ENCODE measurements around the gene CCDC59.

CCDC59 gene

DNA sequence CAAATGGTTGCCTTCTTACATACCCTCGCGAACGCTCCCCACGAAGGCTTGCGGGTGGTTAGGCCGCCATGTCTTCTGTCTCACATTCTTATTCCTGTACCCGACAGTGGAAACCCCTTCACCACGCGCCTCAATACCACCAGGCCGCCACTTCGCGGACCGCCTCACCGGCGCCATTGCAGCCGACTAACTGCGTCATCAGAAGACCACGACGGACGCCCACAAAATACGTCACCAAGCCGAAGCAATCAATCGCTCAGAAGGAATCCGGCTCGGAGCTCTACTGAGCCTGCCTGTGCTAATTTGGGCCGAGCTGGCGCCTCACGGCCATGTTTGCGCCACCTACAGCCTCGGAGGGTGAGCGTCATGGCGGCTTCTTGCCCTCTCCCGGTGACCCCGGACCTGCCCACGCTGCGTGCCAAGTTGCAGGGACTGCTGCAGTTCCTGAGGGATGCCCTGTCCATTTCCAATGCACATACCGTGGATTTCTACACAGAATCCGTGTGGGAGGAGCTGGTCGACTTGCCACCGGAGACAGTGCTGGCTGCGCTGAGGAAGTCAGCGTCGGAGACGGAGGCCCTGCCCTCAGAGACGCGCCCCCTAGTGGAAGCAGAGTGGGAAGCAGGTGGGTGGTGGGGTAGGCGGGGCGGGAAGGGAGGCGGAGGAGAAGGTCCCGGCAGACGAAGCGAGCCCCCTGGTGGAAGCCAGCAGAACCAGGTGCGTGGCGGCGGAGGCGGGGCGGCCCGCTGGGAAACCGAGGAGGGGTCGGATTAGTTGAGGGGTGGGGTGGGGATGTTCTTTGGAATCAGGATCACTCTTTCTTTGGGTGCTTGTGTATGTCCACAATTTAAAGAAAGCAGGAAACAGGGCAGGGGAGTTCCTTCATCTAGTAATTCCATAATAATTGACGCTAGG lies at the start of gene CCDC59, which contains the start of gene METTL25:
Gene CCDC59 (minus strand): TSS at position 188 of the 915 bp plus-strand sequence. CDS start 11 bp downstream, at position 177.
Gene METTL25 (plus strand): TSS at position 330 of the 915 bp plus-strand sequence. CDS start 37 bp downstream, at position 367.
- peak; percentile 99 for DNase-seq (ENCODE audit: low read depth)
- peak within 1 kb of the TSS; percentile 69 for H3K4me3 ChIP-seq (replicated peaks; ENCODE audit: low read depth, low read length)
- TF ChIP-seq CTCF (IDR thresholded peaks at IDR 0.05; ENCODE audit: low read length, missing control alignments), result peak; percentile 76

- TF ChIP-seq CTCF (IDR thresholded peaks at IDR 0.05; ENCODE audit: low read length, missing control alignments), result no peak
- no peak overlapping the region for H3K4me3 ChIP-seq (replicated peaks; ENCODE audit: low read depth, low read length)
Observed at GRCh38 chr12:82407481-82407880, 49.3 kb upstream of the CCDC59 start.

GRCh38 chr12:82406651-82407050 lies 48.5 kb upstream of the CCDC59 start:
- no peak overlapping the region for H3K4me3 ChIP-seq (replicated peaks; ENCODE audit: low read depth, low read length)
- no peak for DNase-seq (ENCODE audit: low read depth)
- no peak for TF ChIP-seq CTCF (IDR thresholded peaks at IDR 0.05; ENCODE audit: low read length, missing control alignments)

More at GRCh38 chr12:82407481-82407880, 49.3 kb upstream of the CCDC59 start:
- DNase-seq (ENCODE audit: low read depth), result peak; percentile 33

DNA sequence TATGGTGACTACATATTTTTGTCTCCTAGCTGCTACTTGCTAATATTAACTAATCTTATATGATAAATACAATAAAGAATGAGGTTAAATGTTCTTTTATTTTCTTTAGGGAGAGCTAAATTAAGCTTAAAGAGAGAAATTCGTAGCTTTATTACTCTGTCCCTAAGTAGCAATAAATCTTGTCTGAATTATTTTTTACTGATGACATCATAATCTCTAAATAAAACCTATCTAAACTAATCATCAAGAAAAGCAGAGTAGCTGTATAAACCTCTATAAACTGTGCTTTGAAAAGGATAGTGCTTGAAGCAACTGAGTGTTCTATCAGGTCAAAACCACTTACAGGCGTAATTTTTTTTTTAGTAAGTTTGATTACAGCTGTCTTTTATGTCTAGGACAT lies 42.6 kb upstream of the CCDC59 start:
- DNase-seq (ENCODE audit: low read depth), result no peak
- TF ChIP-seq CTCF (IDR thresholded peaks at IDR 0.05; ENCODE audit: low read length, missing control alignments), result no peak
- H3K4me3 ChIP-seq (replicated peaks; ENCODE audit: low read depth, low read length), result no peak overlapping the region

- no peak overlapping the region for H3K4me3 ChIP-seq (replicated peaks; ENCODE audit: low read depth, low read length)
- TF ChIP-seq CTCF (IDR thresholded peaks at IDR 0.05; ENCODE audit: low read length, missing control alignments), result no peak
- DNase-seq (ENCODE audit: low read depth), result no peak
Observed at GRCh38 chr12:82398879-82399278, 40.7 kb upstream of the CCDC59 start.

DNA sequence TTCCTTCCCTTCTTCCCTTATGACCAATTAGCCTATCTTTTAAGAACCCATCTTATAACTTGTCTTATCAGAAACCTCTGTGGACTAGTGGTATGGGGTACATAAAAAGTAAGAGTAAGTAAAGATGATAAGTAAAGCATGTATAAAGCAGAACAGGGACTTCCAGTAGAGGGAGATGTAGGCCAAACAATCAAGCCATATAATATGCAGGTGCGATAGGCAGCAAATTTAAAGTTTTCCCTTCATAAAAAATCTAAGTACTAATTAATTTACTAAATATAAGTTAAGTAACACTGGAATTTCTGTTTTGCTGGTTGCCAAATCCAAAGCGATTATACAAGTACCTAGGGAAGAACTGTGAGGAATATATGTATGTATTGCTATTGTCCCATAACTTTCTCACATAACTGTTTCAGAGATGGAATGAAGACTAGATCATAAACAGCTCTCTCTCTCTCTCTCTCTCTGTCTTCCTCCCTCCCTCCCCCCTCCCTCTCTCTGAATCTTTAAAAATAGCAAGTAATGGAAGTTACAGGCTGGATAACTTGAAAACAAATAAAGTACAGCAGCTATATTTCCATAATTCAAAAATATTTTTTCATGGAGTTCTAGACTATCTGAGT lies 25.9 kb upstream of the CCDC59 start:
- no peak overlapping the region for H3K4me3 ChIP-seq (replicated peaks; ENCODE audit: low read depth, low read length)
- peak; percentile 74 for TF ChIP-seq CTCF (IDR thresholded peaks at IDR 0.05; ENCODE audit: low read length, missing control alignments)
- peak; percentile 62 for DNase-seq (ENCODE audit: low read depth)
